ENCODE results near the gene RBM20. TPM values are rescaled to one million over a fixed set of nuclear protein-coding genes. Genes with fewer than 3 reads are reported as not detected.

RBM20 gene
- total RNA-seq, 2 donors from 2014 or later = 0.06 to 0.20 TPM

- H3K9me3 Mint-ChIP-seq = peaks cover 9 to 24% of the 10 kb centered on the region in 2 donors
- peak overlapping the region; percentile 41 to 56 for H3K27ac Mint-ChIP-seq
- ATAC-seq (peak in 1 of 2 donors; percentile 19), DNase-seq (ENCODE audit: low spot score in 2 of 2) (no peak)
- H3K36me3 Mint-ChIP-seq = peaks cover 6 to 40% of the 10 kb centered on the region in 2 donors
These were observed 106.8 kb downstream of the RBM20 start for GRCh38 chr10:110750931-110751330.

- H3K9me3 Mint-ChIP-seq = peaks cover 9 to 24% of the 10 kb centered on the region in 2 donors
- DNase-seq (ENCODE audit: low spot score in 2 of 2) (no peak), ATAC-seq (peak; percentile 53 to 68)
- peaks cover 6 to 40% of the 10 kb centered on the region in 2 donors for H3K36me3 Mint-ChIP-seq
- peak overlapping the region; percentile 16 to 33 for H3K27ac Mint-ChIP-seq
These were observed 107.7 kb downstream of the RBM20 start for GRCh38 chr10:110751850-110752249.

DNA sequence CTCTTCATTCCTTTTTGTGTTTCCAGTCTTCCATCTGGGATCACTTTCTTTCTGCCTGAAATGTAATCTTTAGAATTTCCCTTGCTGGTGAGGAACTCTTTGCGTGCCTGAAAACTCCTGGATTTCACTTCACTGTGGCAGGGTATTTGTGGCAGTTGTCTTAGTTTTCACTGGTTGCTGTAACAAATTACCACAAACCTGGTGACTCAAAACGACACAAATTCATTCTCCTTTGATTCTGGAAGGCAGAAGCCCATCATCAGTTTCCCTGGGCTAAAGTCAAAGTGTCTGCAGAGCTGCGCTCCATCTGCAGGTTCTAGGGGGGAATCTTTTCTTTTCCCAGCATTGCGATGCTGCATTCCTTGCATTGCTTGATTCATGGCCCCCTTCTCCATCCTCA, 109.3 kb downstream of the RBM20 start:
- Mint-ChIP-seq H3K27ac (no peak overlapping the region), H3K36me3 (peaks cover 6 to 35% of the 10 kb centered on the region in 2 donors), H3K9me3 (peaks cover 9 to 19% of the 10 kb centered on the region in 2 donors)
- ATAC-seq = peak in 1 of 2 donors; percentile 64
- no peak for DNase-seq (ENCODE audit: low spot score in 2 of 2)

- ATAC-seq (no peak), DNase-seq (ENCODE audit: low spot score in 2 of 2) (no peak)
- peaks cover 3 to 9% of the 10 kb centered on the region in 2 donors for H3K9me3 Mint-ChIP-seq
These were observed 110.4 kb downstream of the RBM20 start for GRCh38 chr10:110754375-110755105.

GRCh38 chr10:110755781-110756180, 111.6 kb downstream of the RBM20 start:
- no peak for DNase-seq (ENCODE audit: low spot score in 2 of 2)
- Mint-ChIP-seq H3K9me3 (peaks cover 3 to 6% of the 10 kb centered on the region in 2 donors), H3K36me3 (peaks cover 0 to 11% of the 10 kb centered on the region in 2 donors)

More at GRCh38 chr10:110754375-110755105, 110.4 kb downstream of the RBM20 start:
- Mint-ChIP-seq H3K27ac (no peak overlapping the region), H3K36me3 (peaks cover 0 to 24% of the 10 kb centered on the region in 2 donors)

DNA sequence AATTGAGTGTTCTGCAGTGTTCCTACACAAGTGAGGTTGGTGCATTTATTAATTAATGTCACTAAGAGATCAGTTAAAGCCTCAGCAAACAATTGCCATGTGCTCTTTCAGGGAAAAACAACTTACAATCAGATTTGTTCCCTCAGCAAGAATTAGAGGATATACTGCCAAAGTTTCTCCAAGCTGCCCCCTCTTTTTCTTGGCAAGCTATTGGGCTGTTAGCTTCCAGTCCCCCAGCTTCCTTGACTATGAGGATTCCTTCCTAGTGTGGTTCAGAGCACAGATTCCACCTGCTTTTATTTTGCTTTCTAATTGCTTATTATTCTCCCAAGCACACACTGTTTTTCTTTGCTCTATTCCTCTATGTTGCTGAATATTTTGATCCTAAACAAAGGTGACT, 112.7 kb downstream of the RBM20 start:
- H3K27ac Mint-ChIP-seq = no peak overlapping the region
- no peak for DNase-seq (ENCODE audit: low spot score in 2 of 2)
- peaks cover 3 to 6% of the 10 kb centered on the region in 2 donors for H3K9me3 Mint-ChIP-seq
- no peak for ATAC-seq
- peaks cover 0 to 9% of the 10 kb centered on the region in 2 donors for H3K36me3 Mint-ChIP-seq

More at GRCh38 chr10:110755781-110756180, 111.6 kb downstream of the RBM20 start:
- no peak overlapping the region for H3K27ac Mint-ChIP-seq
- no peak for ATAC-seq

GRCh38 chr10:110757586-110757985, 113.5 kb downstream of the RBM20 start:
- peaks cover 0 to 9% of the 10 kb centered on the region in 2 donors for H3K36me3 Mint-ChIP-seq
- ATAC-seq = no peak

DNA sequence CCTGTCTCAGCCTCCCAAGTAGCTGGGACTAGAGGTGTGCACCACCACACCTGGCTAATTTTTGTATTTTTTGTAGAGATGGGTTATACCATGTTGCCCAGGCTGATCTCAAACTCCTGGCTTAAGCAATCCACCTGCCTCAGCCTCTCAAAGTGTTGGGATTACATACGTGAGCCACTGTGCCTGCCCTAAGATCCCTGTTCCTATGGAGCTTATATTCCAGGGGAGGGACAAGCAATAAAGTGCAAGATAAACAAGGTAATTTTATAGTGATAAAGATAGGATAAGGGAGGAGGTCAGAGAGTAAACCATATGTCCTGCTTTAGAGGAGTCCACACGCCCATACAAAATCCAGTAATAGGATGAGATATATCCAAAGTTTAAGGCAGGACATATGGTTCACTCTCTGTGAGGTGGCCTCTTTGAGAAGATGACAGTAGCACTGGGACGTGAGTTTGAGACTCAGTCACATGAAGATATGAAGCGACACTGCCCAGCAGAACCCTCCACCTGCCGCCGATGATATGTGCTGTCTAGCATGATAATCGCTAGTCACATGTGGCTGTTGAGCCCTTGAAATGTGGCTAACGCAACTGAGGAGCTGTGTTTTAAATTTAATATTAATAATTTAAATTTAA, 114.1 kb downstream of the RBM20 start:
- ATAC-seq (no peak), DNase-seq (ENCODE audit: low spot score in 2 of 2) (no peak)
- Mint-ChIP-seq H3K27ac (no peak overlapping the region), H3K9me3 (peaks cover 3 to 6% of the 10 kb centered on the region in 2 donors), H3K36me3 (peaks cover 0 to 9% of the 10 kb centered on the region in 2 donors)

More at GRCh38 chr10:110757586-110757985, 113.5 kb downstream of the RBM20 start:
- Mint-ChIP-seq H3K27ac (no peak overlapping the region), H3K9me3 (peaks cover 3 to 6% of the 10 kb centered on the region in 2 donors)
- DNase-seq (ENCODE audit: low spot score in 2 of 2) = no peak

GRCh38 chr10:110758898-110759297, 114.8 kb downstream of the RBM20 start:
- peaks cover 3 to 6% of the 10 kb centered on the region in 2 donors for H3K9me3 Mint-ChIP-seq
- H3K36me3 Mint-ChIP-seq = peaks cover 0 to 9% of the 10 kb centered on the region in 2 donors
- no peak overlapping the region for H3K27ac Mint-ChIP-seq
- DNase-seq (ENCODE audit: low spot score in 2 of 2) = no peak
- ATAC-seq = no peak

- ATAC-seq = no peak
- Mint-ChIP-seq H3K36me3 (peaks cover 0 to 5% of the 10 kb centered on the region in 2 donors), H3K27ac (no peak overlapping the region), H3K9me3 (peaks cover 2 to 3% of the 10 kb centered on the region in 2 donors)
- DNase-seq (ENCODE audit: low spot score in 2 of 2) = no peak
These were observed 115.4 kb downstream of the RBM20 start for GRCh38 chr10:110759523-110759922.

DNA sequence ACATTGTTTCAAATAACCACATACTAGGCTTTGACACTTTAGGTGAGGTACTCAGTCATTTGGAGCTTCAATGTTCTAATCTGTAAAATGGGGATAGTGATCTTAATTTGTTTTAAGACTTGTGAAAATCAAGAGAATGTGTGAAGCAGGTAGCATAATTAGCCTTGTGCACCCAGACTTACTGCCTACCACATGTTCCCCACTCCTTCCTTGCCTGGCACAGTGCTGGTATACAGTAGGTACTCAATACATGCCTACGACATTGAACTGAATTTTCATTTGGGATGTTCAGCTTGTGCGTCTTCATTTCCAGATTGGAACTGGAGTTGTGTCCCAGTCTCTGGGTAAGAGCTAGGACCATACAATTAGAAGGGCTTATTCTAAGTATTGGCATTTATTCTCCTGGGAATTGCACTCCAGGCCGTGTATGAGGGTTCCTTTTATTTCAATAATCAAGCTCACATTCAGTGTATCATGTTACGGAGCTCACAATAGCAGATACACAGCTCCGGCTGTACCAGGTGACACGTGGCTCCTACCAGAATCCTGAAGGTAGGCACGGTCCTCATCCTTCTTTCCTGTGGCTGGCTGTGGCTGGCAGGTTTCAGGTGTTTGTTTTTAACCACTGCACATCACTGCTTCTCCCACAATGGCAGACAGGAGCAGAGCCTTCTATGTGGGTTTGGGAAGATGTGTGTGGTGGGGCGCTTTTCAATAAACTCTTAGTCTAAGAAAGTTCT, 118.1 kb downstream of the RBM20 start:
- ATAC-seq (no peak), DNase-seq (ENCODE audit: low spot score in 2 of 2) (no peak)
- no peaks in the 10 kb centered on the region for H3K9me3 Mint-ChIP-seq
- H3K27ac Mint-ChIP-seq = no peak overlapping the region
- H3K36me3 Mint-ChIP-seq = no peaks in the 10 kb centered on the region

- Mint-ChIP-seq H3K9me3 (no peaks in the 10 kb centered on the region), H3K27ac (no peak overlapping the region), H3K36me3 (no peaks in the 10 kb centered on the region)
- no peak for DNase-seq (ENCODE audit: low spot score in 2 of 2)
- no peak for ATAC-seq
These were observed 118.7 kb downstream of the RBM20 start for GRCh38 chr10:110762849-110763211.

GRCh38 chr10:110764378-110764777, 120.2 kb downstream of the RBM20 start:
- ATAC-seq (no peak), DNase-seq (ENCODE audit: low spot score in 2 of 2) (no peak)
- H3K9me3 Mint-ChIP-seq = no peaks in the 10 kb centered on the region
- H3K36me3 Mint-ChIP-seq = no peaks in the 10 kb centered on the region
- no peak overlapping the region for H3K27ac Mint-ChIP-seq

GRCh38 chr10:110764793-110765512, 120.8 kb downstream of the RBM20 start:
- peak in 1 of 2 donors; percentile 52 for ATAC-seq
- no peak for DNase-seq (ENCODE audit: low spot score in 2 of 2)

GRCh38 chr10:110765513-110766319, 121.6 kb downstream of the RBM20 start:
- H3K36me3 Mint-ChIP-seq = no peaks in the 10 kb centered on the region
- DNase-seq (ENCODE audit: low spot score in 2 of 2) (no peak), ATAC-seq (peak in 1 of 2 donors; percentile 49)
- H3K27ac Mint-ChIP-seq = peak overlapping the region in 1 of 2 donors; percentile 50
- H3K9me3 Mint-ChIP-seq = no peaks in the 10 kb centered on the region

More at GRCh38 chr10:110764793-110765512, 120.8 kb downstream of the RBM20 start:
- Mint-ChIP-seq H3K9me3 (no peaks in the 10 kb centered on the region), H3K27ac (no peak overlapping the region), H3K36me3 (no peaks in the 10 kb centered on the region)

Data from activated naive CD4-positive, alpha-beta T cell treated with anti-CD3 and anti-CD28 coated beads, Interleukin-2, amount 50 U/mL, for 72 hours (primary cell).